HEK293 (cell line): ENCODE data around the gene IMMP2L.

Experiments used
- CTCF ChIA-PET: fragments of 350-600 bp; formaldehyde crosslinking; extraction: SDS; loops from one replicate; lab custom pipeline; 2021; ENCODE audit warnings: antibody characterized with exemption; lab: Yijun Ruan, JAX
- POLR2A ChIA-PET: fragments of 300-600 bp; formaldehyde crosslinking; extraction: SDS; loops from one replicate; lab custom pipeline; 2020; ENCODE audit warnings: antibody characterized with exemption, inconsistent platforms; lab: Yijun Ruan, JAX
- H3K27ac ChIP-seq: fragments of 200-500 bp; sonication (Bioruptor generic); 2 replicates; pipeline ENCODE4 v1.5.1; 2014; ENCODE audit warnings: low read depth, low read length, control low read depth, inconsistent platforms; ENCODE audit errors: extremely low read depth
- H3K36me3 ChIP-seq, 2 experiments: fragments of 200-500 bp in 1 of 2; sonication (Bioruptor generic) in 1 of 2; 1 replicate in 1 of 2; 2 replicates in 1 of 2; pipeline ENCODE4 v1.5.1; 2014 to 2017; ENCODE audit warnings: inconsistent platforms in 2 of 2, low read length in 2 of 2; ENCODE audit not compliant: control insufficient read depth in 2 of 2, insufficient read depth in 1 of 2
- H3K4me1 ChIP-seq: fragments of 200-500 bp; sonication (Bioruptor generic); 2 replicates; pipeline ENCODE4 v1.5.1; 2014; ENCODE audit warnings: mild to moderate bottlenecking, low read length, inconsistent platforms; ENCODE audit not compliant: control insufficient read depth, insufficient read depth
- H3K4me3 ChIP-seq: 2 replicates; pipeline ENCODE4 v1.5.1; 2011; ENCODE audit warnings: low read depth, mild to moderate bottlenecking, control low read depth, low read length, moderate library complexity
- H3K9me3 ChIP-seq: fragments of 200-500 bp; sonication (Bioruptor generic); 2 replicates; pipeline ENCODE4 v1.5.1; 2014; ENCODE audit warnings: low read depth, low read length, inconsistent platforms; ENCODE audit not compliant: control insufficient read depth, insufficient read depth
- HOXD13 ChIP-seq: sonication (generic); formaldehyde crosslinking; IDR thresholded peaks from 2 replicates; pipeline ENCODE4 v1.8.0; 2022; ENCODE audit warnings: missing genetic modification reagents, borderline replicate concordance
- KLF7 ChIP-seq: fragments of 450-650 bp; formaldehyde crosslinking; IDR thresholded peaks from 2 replicates; pipeline ENCODE4 v1.5.1; 2016; ENCODE audit warnings: missing biosample characterization, missing genetic modification characterization, borderline replicate concordance
- SP3 ChIP-seq: fragments of 450-650 bp; formaldehyde crosslinking; IDR thresholded peaks from 2 replicates; pipeline ENCODE4 v1.5.1; 2016; ENCODE audit warnings: missing biosample characterization, missing genetic modification characterization
- ZBTB17 ChIP-seq: fragments of 450-650 bp; formaldehyde crosslinking; IDR thresholded peaks from 2 replicates; pipeline ENCODE4 v1.5.1; 2016; ENCODE audit warnings: missing biosample characterization, missing genetic modification characterization
- ZBTB20 ChIP-seq: fragments of 450-650 bp; formaldehyde crosslinking; IDR thresholded peaks from 2 replicates; pipeline ENCODE4 v1.5.1; 2016; ENCODE audit warnings: missing biosample characterization, missing genetic modification characterization
- ZNF121 ChIP-seq: fragments of 450-650 bp; formaldehyde crosslinking; IDR thresholded peaks from 2 replicates; pipeline ENCODE4 v1.5.1; 2016; ENCODE audit warnings: missing biosample characterization, missing genetic modification characterization
- ZNF175 ChIP-seq: fragments of 450-650 bp; formaldehyde crosslinking; IDR thresholded peaks from 2 replicates; pipeline ENCODE4 v1.5.1; 2016; ENCODE audit warnings: missing biosample characterization, missing genetic modification characterization
- ZNF311 ChIP-seq: fragments of 450-650 bp; formaldehyde crosslinking; IDR thresholded peaks from 2 replicates; pipeline ENCODE4 v1.5.1; 2017; ENCODE audit warnings: missing biosample characterization, missing genetic modification characterization, borderline replicate concordance
- ZNF610 ChIP-seq: fragments of 450-650 bp; formaldehyde crosslinking; IDR thresholded peaks from 2 replicates; pipeline ENCODE4 v1.5.1; 2016; ENCODE audit warnings: missing biosample characterization, missing genetic modification characterization, borderline replicate concordance
- ZNF660 ChIP-seq: fragments of 450-650 bp; IDR thresholded peaks from 2 replicates; pipeline ENCODE4 v1.5.1; 2018; ENCODE audit warnings: missing biosample characterization, mild to moderate bottlenecking, missing genetic modification characterization
- ZNF670 ChIP-seq: fragments of 450-650 bp; formaldehyde crosslinking; IDR thresholded peaks from 2 replicates; pipeline ENCODE4 v1.5.1; 2016; ENCODE audit warnings: missing biosample characterization, missing genetic modification characterization, low read depth
- ZNF677 ChIP-seq: fragments of 450-650 bp; IDR thresholded peaks from 2 replicates; pipeline ENCODE4 v1.5.0; 2018; ENCODE audit warnings: missing biosample characterization, mild to moderate bottlenecking, missing genetic modification characterization, moderate library complexity
- ZNF701 ChIP-seq: fragments of 450-650 bp; formaldehyde crosslinking; IDR thresholded peaks from 2 replicates; pipeline ENCODE4 v1.5.1; 2016; ENCODE audit warnings: missing biosample characterization, missing genetic modification characterization
- ZNF776 ChIP-seq: fragments of 450-650 bp; formaldehyde crosslinking; IDR thresholded peaks from 2 replicates; pipeline ENCODE4 v1.5.0; 2017; ENCODE audit warnings: missing biosample characterization, missing genetic modification characterization, borderline replicate concordance
- TF ChIP-seq, protein P1 (sequence below): fragments of 450-650 bp; formaldehyde crosslinking; optimal IDR thresholded peaks from 2 replicates; pipeline ENCODE3; 2016; ENCODE audit warnings: missing biosample characterization, mild to moderate bottlenecking, missing genetic modification characterization
- TF ChIP-seq, protein P2 (sequence below): fragments of 450-650 bp; formaldehyde crosslinking; IDR thresholded peaks from 2 replicates; pipeline ENCODE4 v1.5.1; 2017; ENCODE audit warnings: missing biosample characterization, mild to moderate bottlenecking, missing genetic modification characterization, moderate library complexity
- TF ChIP-seq, protein P3 (sequence below): fragments of 450-650 bp; formaldehyde crosslinking; IDR thresholded peaks from 2 replicates; pipeline ENCODE4 v1.5.1; 2016; ENCODE audit warnings: missing biosample characterization, missing genetic modification characterization
- TF ChIP-seq, protein P4 (sequence below): fragments of 450-650 bp; formaldehyde crosslinking; IDR thresholded peaks from 2 replicates; pipeline ENCODE4 v1.5.1; 2017; ENCODE audit warnings: missing biosample characterization, missing genetic modification characterization

The IMMP2L gene

DNA sequence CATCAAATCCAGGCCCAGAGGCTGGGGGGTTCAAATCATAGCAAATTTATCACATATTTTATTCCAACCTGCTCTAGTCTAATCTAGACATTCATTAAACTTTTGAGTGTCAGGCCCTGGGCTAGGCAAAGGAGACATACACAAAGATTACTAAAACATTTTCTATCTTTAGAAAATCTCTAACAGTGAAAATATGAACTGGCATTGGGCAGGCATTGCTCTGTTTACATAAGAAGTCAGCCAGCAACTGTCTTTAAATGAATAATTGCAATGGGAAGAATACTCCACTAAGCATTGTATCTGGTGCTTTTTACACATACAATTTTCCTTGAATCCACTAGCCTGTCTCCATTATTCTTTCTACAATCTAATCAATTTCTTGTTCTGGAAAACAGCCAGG, 693.8 kb downstream of the IMMP2L start (continued):
- TF ChIP-seq, protein P1, sequence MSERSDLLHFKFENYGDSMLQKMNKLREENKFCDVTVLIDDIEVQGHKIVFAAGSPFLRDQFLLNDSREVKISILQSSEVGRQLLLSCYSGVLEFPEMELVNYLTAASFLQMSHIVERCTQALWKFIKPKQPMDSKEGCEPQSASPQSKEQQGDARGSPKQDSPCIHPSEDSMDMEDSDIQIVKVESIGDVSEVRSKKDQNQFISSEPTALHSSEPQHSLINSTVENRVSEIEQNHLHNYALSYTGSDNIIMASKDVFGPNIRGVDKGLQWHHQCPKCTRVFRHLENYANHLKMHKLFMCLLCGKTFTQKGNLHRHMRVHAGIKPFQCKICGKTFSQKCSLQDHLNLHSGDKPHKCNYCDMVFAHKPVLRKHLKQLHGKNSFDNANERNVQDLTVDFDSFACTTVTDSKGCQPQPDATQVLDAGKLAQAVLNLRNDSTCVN (tag by site-specific recombination): no peak
- TF ChIP-seq ZNF311 (tag by site-specific recombination): no peak

DNA sequence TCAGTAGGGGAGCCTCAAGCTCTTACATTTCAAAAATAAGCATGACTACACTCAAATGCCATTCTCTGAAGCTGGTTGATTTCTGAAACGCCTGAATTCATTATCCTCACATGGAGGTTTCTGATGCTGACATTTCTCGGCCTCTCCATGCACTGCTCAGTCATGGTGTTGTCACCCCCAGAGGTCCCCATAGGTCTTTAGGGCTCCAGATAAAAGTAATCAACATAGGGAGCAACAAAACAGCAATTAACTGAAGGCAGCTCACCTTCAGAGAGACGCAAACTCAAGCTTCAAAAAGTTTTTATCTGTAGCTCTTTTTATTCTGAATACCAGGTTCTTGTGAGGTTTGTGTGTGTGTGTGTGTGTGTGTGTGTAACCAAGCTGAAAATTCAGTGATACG, 694.5 kb downstream of the IMMP2L start:
- no peaks in the 10 kb centered on the region for H3K4me1 ChIP-seq
- no peak overlapping the region for H3K4me3 ChIP-seq
- H3K36me3 ChIP-seq: no peaks in the 10 kb centered on the region
- no peak overlapping the region for H3K27ac ChIP-seq
- POLR2A ChIA-PET: no interaction called here
- TF ChIP-seq HOXD13 (CRISPR knock-in tag): no peak
- TF ChIP-seq ZNF175: no peak
- no peak for TF ChIP-seq ZBTB17 (tag by site-specific recombination)
- TF ChIP-seq ZNF677 (tag by site-specific recombination): no peak
- TF ChIP-seq ZNF701: no peak
- TF ChIP-seq ZNF121: no peak
- TF ChIP-seq SP3 (tag by site-specific recombination): no peak
- no peak for TF ChIP-seq ZNF660 (tag by site-specific recombination)
- no peak for TF ChIP-seq ZNF670
- CTCF ChIA-PET: no interaction called here
- H3K9me3 ChIP-seq: no peaks in the 10 kb centered on the region

DNA sequence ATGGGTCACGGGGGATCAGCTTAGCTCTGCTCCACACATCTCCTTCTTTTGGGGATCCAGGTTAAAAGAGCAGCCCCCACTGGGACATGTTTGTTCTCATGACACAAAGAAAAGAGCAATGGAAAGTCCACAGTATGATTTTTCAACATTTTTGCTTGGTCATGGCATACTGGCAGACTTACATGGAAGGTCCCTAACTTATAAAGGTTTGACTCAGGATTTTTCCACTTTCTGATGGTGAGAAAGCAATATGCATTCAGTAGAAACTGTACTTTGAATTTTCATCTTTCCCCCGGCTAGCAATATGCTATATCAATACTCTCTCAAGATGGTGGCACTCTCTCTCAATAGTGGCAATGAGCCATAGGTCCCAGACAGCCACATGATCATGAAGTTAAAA, 699.0 kb downstream of the IMMP2L start:
- TF ChIP-seq KLF7 (tag by site-specific recombination) (no peak), ZNF610 (tag by site-specific recombination) (no peak), ZBTB20 (tag by site-specific recombination) (no peak), ZNF776 (tag by site-specific recombination) (no peak)
- TF ChIP-seq, protein P2, sequence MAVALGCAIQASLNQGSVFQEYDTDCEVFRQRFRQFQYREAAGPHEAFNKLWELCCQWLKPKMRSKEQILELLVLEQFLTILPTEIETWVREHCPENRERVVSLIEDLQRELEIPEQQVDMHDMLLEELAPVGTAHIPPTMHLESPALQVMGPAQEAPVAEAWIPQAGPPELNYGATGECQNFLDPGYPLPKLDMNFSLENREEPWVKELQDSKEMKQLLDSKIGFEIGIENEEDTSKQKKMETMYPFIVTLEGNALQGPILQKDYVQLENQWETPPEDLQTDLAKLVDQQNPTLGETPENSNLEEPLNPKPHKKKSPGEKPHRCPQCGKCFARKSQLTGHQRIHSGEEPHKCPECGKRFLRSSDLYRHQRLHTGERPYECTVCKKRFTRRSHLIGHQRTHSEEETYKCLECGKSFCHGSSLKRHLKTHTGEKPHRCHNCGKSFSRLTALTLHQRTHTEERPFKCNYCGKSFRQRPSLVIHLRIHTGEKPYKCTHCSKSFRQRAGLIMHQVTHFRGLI (tag by site-specific recombination): no peak
- TF ChIP-seq, protein P3, sequence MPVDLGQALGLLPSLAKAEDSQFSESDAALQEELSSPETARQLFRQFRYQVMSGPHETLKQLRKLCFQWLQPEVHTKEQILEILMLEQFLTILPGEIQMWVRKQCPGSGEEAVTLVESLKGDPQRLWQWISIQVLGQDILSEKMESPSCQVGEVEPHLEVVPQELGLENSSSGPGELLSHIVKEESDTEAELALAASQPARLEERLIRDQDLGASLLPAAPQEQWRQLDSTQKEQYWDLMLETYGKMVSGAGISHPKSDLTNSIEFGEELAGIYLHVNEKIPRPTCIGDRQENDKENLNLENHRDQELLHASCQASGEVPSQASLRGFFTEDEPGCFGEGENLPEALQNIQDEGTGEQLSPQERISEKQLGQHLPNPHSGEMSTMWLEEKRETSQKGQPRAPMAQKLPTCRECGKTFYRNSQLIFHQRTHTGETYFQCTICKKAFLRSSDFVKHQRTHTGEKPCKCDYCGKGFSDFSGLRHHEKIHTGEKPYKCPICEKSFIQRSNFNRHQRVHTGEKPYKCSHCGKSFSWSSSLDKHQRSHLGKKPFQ (tag by site-specific recombination): no peak
- TF ChIP-seq, protein P4, sequence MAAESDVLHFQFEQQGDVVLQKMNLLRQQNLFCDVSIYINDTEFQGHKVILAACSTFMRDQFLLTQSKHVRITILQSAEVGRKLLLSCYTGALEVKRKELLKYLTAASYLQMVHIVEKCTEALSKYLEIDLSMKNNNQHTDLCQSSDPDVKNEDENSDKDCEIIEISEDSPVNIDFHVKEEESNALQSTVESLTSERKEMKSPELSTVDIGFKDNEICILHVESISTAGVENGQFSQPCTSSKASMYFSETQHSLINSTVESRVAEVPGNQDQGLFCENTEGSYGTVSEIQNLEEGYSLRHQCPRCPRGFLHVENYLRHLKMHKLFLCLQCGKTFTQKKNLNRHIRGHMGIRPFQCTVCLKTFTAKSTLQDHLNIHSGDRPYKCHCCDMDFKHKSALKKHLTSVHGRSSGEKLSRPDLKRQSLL (tag by site-specific recombination): no peak
- TF ChIP-seq, all 188 proteins: peak for 0
- Histone ChIP-seq H3K9me3 (no peaks in the 10 kb centered on the region), H3K27ac (no peak overlapping the region), H3K4me3 (no peak overlapping the region), H3K4me1 (no peaks in the 10 kb centered on the region), H3K36me3 (no peaks in the 10 kb centered on the region)
- ChIA-PET CTCF (interaction anchor here (1.0 kb wide), 1 partner anchor 889 kb away, joined by 3 read pairs; no protein-coding TSS in a partner anchor), POLR2A (no interaction called here)
